Right lobe of liver (tissue), 4 donors: Measurements from ENCODE around the gene DGLUCY.
"Not testable (repeated sequence)": the region's sequence is repeated elsewhere in the genome, so short reads cannot be mapped to it uniquely, and the experiment has no call there.

Experiments used
- CTCF ChIP-seq, 4 donors: fragments of 200-600 bp in 3 of 4; fragments of 450-650 bp in 1 of 4; IDR thresholded peaks; one replicate each; pipeline versions ENCODE4 v1.5.1 to v1.8.0; 2016 to 2022; ENCODE audit warnings: antibody characterized with exemption in 4 of 4, mild to moderate bottlenecking in 2 of 4
- POLR2A ChIP-seq: fragments of 450-650 bp; IDR thresholded peaks from one replicate; pipeline ENCODE4 v1.6.1; 2017; ENCODE audit warnings: antibody characterized with exemption, mild to moderate bottlenecking
- donor health status: DM: no; HTN: no; CAD: no.
- donor health status: DM: no; HTN: no; CAD: no.
- donor health status: DM: no; HTN: yes; CAD: no.

GRCh38 chr14:91182753-91183152 lies 68.9 kb downstream of the DGLUCY start:
- not testable (repeated sequence) for TF ChIP-seq CTCF (IDR thresholded peaks at IDR 0.05); POLR2A
